ENCODE measurements around the gene ADGRA1. TPM values are rescaled to one million over a fixed set of nuclear protein-coding genes. Genes with fewer than 3 reads are reported as not detected.

The ADGRA1 gene
- total and polyA plus RNA-seq, 2 donors (not counting 3 experiments of a cell fraction or from before 2014, with no cell fraction given): not detected

- no peaks in the 10 kb centered on the region for H3K9me1 ChIP-seq (replicated peaks; ENCODE audit: control insufficient read depth, extremely low read depth, insufficient read depth, low read length)
- TF ChIP-seq MAX (IDR thresholded peaks at IDR 0.05; ENCODE audit: insufficient read depth, insufficient read length) (no peak), EZH2 (IDR thresholded peaks at IDR 0.05; ENCODE audit: borderline replicate concordance, low read depth, low read length, severe bottlenecking) (no peak), JUN (IDR thresholded peaks at IDR 0.05; ENCODE audit: borderline replicate concordance, insufficient read depth, insufficient read length, low read depth) (no peak), MYC (IDR thresholded peaks at IDR 0.05; ENCODE audit: low read depth, low read length) (no peak), POLR2AphosphoS5 (IDR thresholded peaks at IDR 0.05; ENCODE audit: insufficient read depth, low read depth, low read length) (no peak), POLR2A (IDR thresholded peaks at IDR 0.05; ENCODE audit: low read depth, low read length) (no peak), FOS (IDR thresholded peaks at IDR 0.05; ENCODE audit: borderline replicate concordance, insufficient read depth, low read length) (no peak), GATA2 (IDR thresholded peaks at IDR 0.05; ENCODE audit: insufficient read depth, insufficient read length, low read depth, low read length) (no peak), CTCF (IDR thresholded peaks at IDR 0.05; ENCODE audit: extremely low read depth in 1 of 2, insufficient read depth in 1 of 2, low read depth in 1 of 2, low read length in 2 of 2) (no peak)
- dilution Hi-C loops (cut with MboI; ENCODE audit: extremely low pct_ligation_motif_present, low sequenced_read_pairs) (no loop called here), intact Hi-C loops (cut with micrococcal nuclease) (no loop called here)
- H3K36me3 ChIP-seq (ENCODE audit: control insufficient read depth in 2 of 2, extremely low read depth in 1 of 2, insufficient read depth in 2 of 2, low read length in 2 of 2): no peaks in the 10 kb centered on the region
- no peak overlapping the region for H3K27ac ChIP-seq (ENCODE audit: insufficient read depth, low read depth, low read length)
- FAIRE-seq (no peak), DNase-seq (ENCODE audit: low read depth, low spot score) (no peak)
- BruUV-seq (replicated peaks): no TSS peak
- no peak overlapping the region for H3K4me2 ChIP-seq (ENCODE audit: insufficient read depth, low read length)
- no peak overlapping the region for H3K9ac ChIP-seq (replicated peaks; ENCODE audit: extremely low read depth, insufficient read depth, low read length)
- H3K4me3 ChIP-seq (replicated peaks in 1 of 3; ENCODE audit: insufficient read depth in 1 of 3, low read depth in 1 of 3, low read length in 3 of 3): no peak overlapping the region
- ChIA-PET POLR2A (no interaction called here), CTCF (no interaction called here)
- no peaks in the 10 kb centered on the region for H4K20me1 ChIP-seq (replicated peaks; ENCODE audit: control insufficient read depth, extremely low read depth, insufficient read depth, low read length)
- H3K9me3 ChIP-seq (replicated peaks; ENCODE audit: control insufficient read depth, insufficient read depth, low read length): no peaks in the 10 kb centered on the region
- no peak overlapping the region for H2AFZ ChIP-seq (ENCODE audit: low read depth, low read length)
- no peaks in the 10 kb centered on the region for H3K27me3 ChIP-seq (ENCODE audit: control insufficient read depth in 2 of 2, insufficient read depth in 2 of 2, low read length in 2 of 2)
- H3K79me2 ChIP-seq (ENCODE audit: control insufficient read depth, insufficient read depth, low read length): no peaks in the 10 kb centered on the region
- H3K4me1 ChIP-seq (ENCODE audit: control insufficient read depth, extremely low read depth, insufficient read depth, low read length): no peaks in the 10 kb centered on the region
These were observed 62.5 kb downstream of the ADGRA1 start for GRCh38 chr10:133150226-133150625.
